ENCODE results near the gene PLCZ1.

GRCh38 chr12:18723752-18724151 is 14.1 kb downstream of the PLCZ1 start:
- no peak for TF ChIP-seq CTCF (conservative IDR thresholded peaks at IDR 0.05 in 1 of 2, IDR thresholded peaks at IDR 0.05 in 1 of 2; ENCODE audit: low read depth in 1 of 2, low read length in 2 of 2)
- no peak for TF ChIP-seq EZH2 (IDR thresholded peaks at IDR 0.05; ENCODE audit: low read length, missing control alignments)

Data from fibroblast of lung (primary cell).